Nephron (organoid): Measurements from ENCODE around the gene TAOK2.

Experiments used
- H3K27ac Mint-ChIP-seq, 3 experiments: 2 replicates each; pipeline ENCODE4 v1.8.0; 2020; ENCODE audit warnings: mixed read lengths in 3 of 3, mild to moderate bottlenecking in 2 of 3, moderate library complexity in 1 of 3
- H3K27me3 Mint-ChIP-seq: 2 replicates; pipeline ENCODE4 v1.8.0; 2021; ENCODE audit warnings: low read depth, mild to moderate bottlenecking, moderate library complexity, mixed read lengths
- H3K36me3 Mint-ChIP-seq: 2 replicates; pipeline ENCODE4 v1.8.0; 2020; ENCODE audit warnings: low read depth, mixed read lengths
- H3K4me1 Mint-ChIP-seq: 2 replicates; pipeline ENCODE4 v1.8.0; 2020; ENCODE audit warnings: mixed read lengths
- H3K4me3 Mint-ChIP-seq, 3 experiments: 2 replicates each; pipeline ENCODE4 v1.8.0; 2020; ENCODE audit warnings: mild to moderate bottlenecking in 3 of 3, mixed read lengths in 3 of 3, moderate library complexity in 2 of 3
- H3K9me3 Mint-ChIP-seq: 2 replicates; pipeline ENCODE4 v1.8.0; 2020; ENCODE audit warnings: mixed read lengths
- CTCF ChIP-seq, 3 experiments: fragments of 200-600 bp; sonication (generic); IDR thresholded peaks; one replicate each; pipeline ENCODE4 v1.5.0; 2021; ENCODE audit warnings: antibody characterized with exemption in 3 of 3; ENCODE audit not compliant: unreplicated experiment in 3 of 3

Gene TAOK2

DNA sequence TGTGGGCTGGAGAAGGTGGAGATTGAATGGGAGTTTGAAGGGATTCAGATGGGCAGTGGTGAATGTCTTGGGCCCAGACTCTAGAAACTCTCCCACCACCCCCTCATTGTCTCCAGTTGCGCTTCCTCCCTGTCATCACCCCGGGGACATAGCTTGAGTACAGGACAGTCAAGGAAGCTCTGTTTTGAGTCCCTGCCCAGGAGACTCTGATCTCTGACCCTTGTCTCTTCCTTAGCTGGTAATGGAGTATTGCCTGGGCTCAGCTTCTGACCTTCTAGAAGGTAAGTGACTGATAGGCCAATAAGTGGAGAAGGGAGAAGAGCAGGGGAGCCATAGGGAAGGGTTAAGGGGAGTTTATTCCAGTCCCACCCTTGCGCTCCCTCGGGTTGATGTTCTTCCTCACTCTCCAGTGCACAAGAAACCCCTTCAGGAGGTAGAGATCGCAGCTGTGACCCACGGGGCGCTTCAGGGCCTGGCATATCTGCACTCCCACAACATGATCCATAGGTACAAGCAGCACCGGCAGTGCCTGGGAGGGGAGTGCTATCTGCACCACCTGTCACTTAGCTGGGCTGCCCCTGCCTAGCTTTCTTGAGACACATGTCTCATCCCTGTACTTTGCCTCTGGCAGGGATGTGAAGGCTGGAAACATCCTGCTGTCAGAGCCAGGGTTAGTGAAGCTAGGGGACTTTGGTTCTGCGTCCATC is 5.0 kb downstream of the TAOK2 start:
- Mint-ChIP-seq H3K27me3 (no peaks in the 10 kb centered on the region), H3K27ac (no peak overlapping the region), H3K9me3 (no peaks in the 10 kb centered on the region), H3K4me3 (peak overlapping the region in 1 of 3 experiments; percentile 46), H3K4me1 (peaks cover 27% of the 10 kb centered on the region), H3K36me3 (peaks cover 42% of the 10 kb centered on the region)
- TF ChIP-seq CTCF (IDR thresholded peaks at IDR 0.05; ENCODE audit: unreplicated experiment in 3 of 3), result no peak

DNA sequence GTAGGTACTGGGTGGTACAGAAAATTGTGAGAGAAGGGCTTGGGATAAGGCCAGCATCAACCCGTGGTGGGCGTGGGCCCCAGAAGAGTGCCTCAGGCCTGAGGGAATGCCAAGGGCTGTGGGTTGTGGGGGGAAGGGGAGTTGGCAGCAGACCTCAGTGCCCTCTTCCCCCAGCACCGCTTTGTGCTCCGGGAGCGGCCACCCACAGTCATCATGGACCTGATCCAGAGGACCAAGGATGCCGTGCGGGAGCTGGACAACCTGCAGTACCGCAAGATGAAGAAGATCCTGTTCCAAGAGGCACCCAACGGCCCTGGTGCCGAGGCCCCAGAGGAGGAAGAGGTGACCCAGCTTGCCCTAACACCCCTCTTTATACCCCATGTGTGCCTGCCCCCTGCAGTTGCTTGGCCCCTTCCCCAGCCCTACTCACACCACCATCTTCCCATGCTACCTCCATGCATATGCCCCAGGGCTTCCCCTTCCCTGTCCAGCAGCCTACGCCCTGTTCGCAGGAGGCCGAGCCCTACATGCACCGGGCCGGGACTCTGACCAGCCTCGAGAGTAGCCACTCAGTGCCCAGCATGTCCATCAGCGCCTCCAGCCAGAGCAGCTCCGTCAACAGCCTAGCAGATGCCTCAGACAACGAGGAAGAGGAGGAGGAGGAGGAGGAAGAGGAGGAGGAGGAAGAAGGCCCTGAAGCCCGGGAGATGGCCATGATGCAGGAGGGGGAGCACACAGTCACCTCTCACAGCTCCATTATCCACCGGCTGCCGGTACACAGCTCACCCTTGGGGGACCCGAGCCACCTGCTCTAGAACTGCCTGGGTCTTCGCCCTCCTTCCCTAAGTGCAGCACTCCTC is 9.1 kb downstream of the TAOK2 start:
- Mint-ChIP-seq H3K4me3 (no peak overlapping the region), H3K27me3 (no peaks in the 10 kb centered on the region), H3K9me3 (no peaks in the 10 kb centered on the region), H3K36me3 (peaks cover 69% of the 10 kb centered on the region), H3K4me1 (no peaks in the 10 kb centered on the region), H3K27ac (no peak overlapping the region)
- TF ChIP-seq CTCF (IDR thresholded peaks at IDR 0.05; ENCODE audit: unreplicated experiment in 3 of 3), result no peak

DNA sequence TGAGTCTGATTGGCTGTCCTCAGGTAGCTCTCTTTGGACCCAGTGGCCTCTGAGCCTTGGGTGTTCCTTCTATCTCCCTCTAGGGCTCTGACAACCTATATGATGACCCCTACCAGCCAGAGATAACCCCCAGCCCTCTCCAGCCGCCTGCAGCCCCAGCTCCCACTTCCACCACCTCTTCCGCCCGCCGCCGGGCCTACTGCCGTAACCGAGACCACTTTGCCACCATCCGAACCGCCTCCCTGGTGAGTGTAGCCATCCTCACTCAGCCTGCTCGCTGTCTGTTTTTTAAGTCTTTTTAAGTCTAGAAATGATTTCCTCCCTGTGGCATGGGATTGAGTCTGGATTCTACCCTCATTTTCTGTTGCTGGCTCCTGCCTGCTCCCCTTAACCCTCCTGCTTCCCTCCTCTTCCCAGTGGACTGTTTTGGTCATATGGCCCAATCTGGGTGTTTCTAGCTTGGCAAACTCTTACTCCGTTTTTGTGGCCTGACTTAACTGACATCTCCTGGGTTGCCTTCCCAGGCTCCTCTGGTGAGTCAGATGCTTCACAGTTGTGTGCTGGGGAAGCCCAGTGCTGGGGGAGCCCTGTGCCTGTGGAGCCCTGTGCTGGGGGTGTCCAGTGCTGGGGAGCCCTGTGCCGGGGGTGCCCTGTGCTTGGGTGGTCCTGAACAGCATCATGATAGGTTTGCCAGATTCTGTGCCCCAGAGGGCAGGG is 9.9 kb downstream of the TAOK2 start:
- no peaks in the 10 kb centered on the region for H3K27me3 Mint-ChIP-seq
- no peak overlapping the region for H3K4me3 Mint-ChIP-seq
- H3K27ac Mint-ChIP-seq, result no peak overlapping the region
- H3K9me3 Mint-ChIP-seq, result no peaks in the 10 kb centered on the region
- peaks cover 69% of the 10 kb centered on the region for H3K36me3 Mint-ChIP-seq
- no peak for TF ChIP-seq CTCF (IDR thresholded peaks at IDR 0.05; ENCODE audit: unreplicated experiment in 3 of 3)
- no peaks in the 10 kb centered on the region for H3K4me1 Mint-ChIP-seq

DNA sequence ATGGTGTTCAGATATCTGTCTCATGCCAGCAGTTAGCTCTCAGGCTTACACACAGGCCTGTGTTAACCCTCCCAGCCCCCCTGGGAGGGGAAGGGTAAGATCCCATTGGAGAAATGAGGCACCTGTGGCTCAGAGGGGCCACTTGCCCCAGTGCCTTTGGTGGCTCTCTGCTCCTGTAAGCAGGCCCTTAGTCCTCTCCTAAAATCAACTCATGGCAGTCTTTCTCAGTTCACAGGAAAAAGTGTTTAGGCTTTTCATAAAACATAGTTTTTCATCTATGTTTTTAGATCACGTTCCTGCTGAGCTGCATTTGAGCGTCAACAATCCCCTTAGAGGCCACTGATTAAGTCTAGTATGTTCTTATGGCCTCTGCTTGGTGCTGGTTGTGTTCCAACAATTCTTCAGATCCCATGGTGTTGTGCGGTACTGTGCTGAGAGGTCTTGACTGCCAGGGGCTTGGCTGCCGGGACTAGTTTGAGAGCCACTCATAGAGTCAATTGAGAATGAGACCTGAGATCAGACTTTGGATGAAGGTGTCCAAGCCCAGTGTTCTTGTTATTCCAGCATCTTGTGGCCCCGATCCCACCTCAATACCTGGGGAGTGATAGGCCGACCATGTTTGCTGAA is 10.6 kb downstream of the TAOK2 start:
- no peak overlapping the region for H3K4me3 Mint-ChIP-seq
- H3K36me3 Mint-ChIP-seq, result peaks cover 67% of the 10 kb centered on the region
- H3K9me3 Mint-ChIP-seq, result no peaks in the 10 kb centered on the region
- H3K27me3 Mint-ChIP-seq, result no peaks in the 10 kb centered on the region
- H3K4me1 Mint-ChIP-seq, result no peaks in the 10 kb centered on the region
- no peak for TF ChIP-seq CTCF (IDR thresholded peaks at IDR 0.05; ENCODE audit: unreplicated experiment in 3 of 3)
- no peak overlapping the region for H3K27ac Mint-ChIP-seq

GRCh38 chr16:29984764-29985147 is 11.1 kb downstream of the TAOK2 start:
- Mint-ChIP-seq H3K4me3 (no peak overlapping the region), H3K4me1 (no peaks in the 10 kb centered on the region), H3K27me3 (no peaks in the 10 kb centered on the region), H3K9me3 (no peaks in the 10 kb centered on the region), H3K36me3 (peaks cover 67% of the 10 kb centered on the region), H3K27ac (no peak overlapping the region)
- no peak for TF ChIP-seq CTCF (IDR thresholded peaks at IDR 0.05; ENCODE audit: unreplicated experiment in 3 of 3)
